Measurements from ENCODE around the gene LPP. TPM values are rescaled to one million over a fixed set of nuclear protein-coding genes. Genes with fewer than 3 reads are reported as not detected.

The LPP gene
- total and polyA plus RNA-seq, 2 of the 13 experiments (the other 11 are each of a cell fraction or from before 2014, with no cell fraction given) = 19.2 to 29.9 TPM

DNA sequence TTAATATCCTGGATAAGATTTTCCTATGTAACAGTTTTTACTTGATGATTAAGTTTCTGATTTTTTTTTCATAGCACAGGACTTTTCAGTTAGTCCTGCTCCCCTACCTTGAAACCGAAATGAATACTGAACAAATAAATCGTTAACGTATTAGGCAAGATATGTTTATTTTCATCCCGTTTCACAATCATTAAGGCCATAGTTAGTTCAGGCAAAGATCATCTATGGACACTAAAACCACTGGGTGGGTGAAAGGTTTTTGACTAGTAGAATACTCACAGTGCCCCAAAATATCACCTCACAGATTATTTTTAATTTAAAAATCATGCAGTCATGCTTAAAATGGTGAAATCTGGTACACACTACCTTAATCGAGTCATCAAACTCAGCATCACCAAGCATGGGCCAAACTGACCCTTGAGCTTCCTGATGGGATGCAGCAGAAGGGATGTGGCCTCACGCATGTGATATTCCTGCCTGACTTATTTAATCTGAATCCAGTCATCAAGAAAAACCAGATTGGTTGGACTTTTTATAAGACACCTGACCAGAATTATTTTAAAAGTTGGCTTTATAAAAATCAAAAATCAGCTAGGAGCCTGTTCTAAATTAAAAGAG, 365.0 kb downstream of the LPP start (continued):
- TF ChIP-seq ZBTB44 (CRISPR knock-in tag; IDR thresholded peaks at IDR 0.05) = no peak
- TF ChIP-seq ATF1 (CRISPR knock-in tag; IDR thresholded peaks at IDR 0.05) = 0 out of 2 replicates have a peak, but pooled peaks have one; percentile 38
- TF ChIP-seq TOE1 (CRISPR knock-in tag; IDR thresholded peaks at IDR 0.05) = no peak
- TF ChIP-seq ZNF547 (CRISPR knock-in tag; IDR thresholded peaks at IDR 0.05) = no peak
- TF ChIP-seq CCAR2 (optimal IDR thresholded peaks at IDR 0.05; ENCODE audit: low read depth, low read length) = no peak
- no peak for TF ChIP-seq KLF9 (CRISPR knock-in tag; IDR thresholded peaks at IDR 0.05; ENCODE audit: low read depth)
- peak; percentile 79; the same call in 1 of the 2 replicates for TF ChIP-seq NFIC (IDR thresholded peaks at IDR 0.05; ENCODE audit: low read length)
- TF ChIP-seq GABPB1 (CRISPR knock-in tag; IDR thresholded peaks at IDR 0.05) = no peak
- TF ChIP-seq AFF4 (CRISPR knock-in tag; IDR thresholded peaks at IDR 0.05) = no peak
- no peak for TF ChIP-seq NCOA1 (CRISPR knock-in tag; IDR thresholded peaks at IDR 0.05)
- TF ChIP-seq THRA (CRISPR knock-in tag; IDR thresholded peaks at IDR 0.05; ENCODE audit: borderline replicate concordance) = 0 out of 2 replicates have a peak, but pooled peaks have one; percentile 35
- TF ChIP-seq ATF7-NPFF (CRISPR knock-in tag; IDR thresholded peaks at IDR 0.05; ENCODE audit: low read depth) = no peak
- TF ChIP-seq KDM2A (CRISPR knock-in tag; IDR thresholded peaks at IDR 0.05; ENCODE audit: borderline replicate concordance, low read depth) = no peak
- TF ChIP-seq USF2 (IDR thresholded peaks at IDR 0.05; ENCODE audit: low read depth, low read length) = no peak
- TF ChIP-seq USF2 (CRISPR knock-in tag; IDR thresholded peaks at IDR 0.05; ENCODE audit: borderline replicate concordance) = no peak
- TF ChIP-seq BHLHE40 (IDR thresholded peaks at IDR 0.05; ENCODE audit: low read length) = no peak
- no peak for TF ChIP-seq ZNF3 (CRISPR knock-in tag; IDR thresholded peaks at IDR 0.05)
- TF ChIP-seq ZNF136 (CRISPR knock-in tag; IDR thresholded peaks at IDR 0.05; ENCODE audit: low read depth) = no peak
- TF ChIP-seq RXRA (CRISPR knock-in tag; IDR thresholded peaks at IDR 0.05) = no peak
- no peak for TF ChIP-seq CBFB (CRISPR knock-in tag; IDR thresholded peaks at IDR 0.05)
- TF ChIP-seq ZNF605 (CRISPR knock-in tag; IDR thresholded peaks at IDR 0.05) = no peak
- TF ChIP-seq ZNF607 (CRISPR knock-in tag; IDR thresholded peaks at IDR 0.05; ENCODE audit: borderline replicate concordance) = no peak
- peak; percentile 76; the same call in 1 of the 2 replicates for TF ChIP-seq MEF2D (CRISPR knock-in tag; IDR thresholded peaks at IDR 0.05)
